Suprapubic skin (tissue), 4 donors: ENCODE results near the gene PON3. TPM values are rescaled to one million over a fixed set of nuclear protein-coding genes. Genes with fewer than 3 reads are reported as not detected.

Experiments
- DNase-seq, 2 donors: peaks; one replicate each; pipeline ENCODE4 v3.0.0-alpha.2; 2019; ENCODE audit warnings: low spot score in 2 of 2
- H3K27ac ChIP-seq: fragments of 200-600 bp; sonication (generic); one replicate; pipeline ENCODE4 v1.5.1; 2019
- H3K27me3 ChIP-seq: fragments of 200-600 bp; sonication (generic); one replicate; pipeline ENCODE4 v1.5.1; 2019
- H3K36me3 ChIP-seq: fragments of 200-600 bp; sonication (generic); one replicate; pipeline ENCODE4 v1.5.1; 2019
- H3K4me1 ChIP-seq: fragments of 200-600 bp; sonication (generic); one replicate; pipeline ENCODE4 v1.5.1; 2019
- H3K4me3 ChIP-seq: fragments of 200-600 bp; sonication (generic); one replicate; pipeline ENCODE4 v1.5.1; 2019; ENCODE audit warnings: mild to moderate bottlenecking
- H3K9me3 ChIP-seq: fragments of 200-600 bp; sonication (generic); one replicate; pipeline ENCODE4 v1.5.1; 2019
- EP300 ChIP-seq: sonication (generic); formaldehyde crosslinking; IDR thresholded peaks from one replicate; pipeline ENCODE4 v1.6.1; 2017; ENCODE audit warnings: antibody characterized with exemption
- POLR2A ChIP-seq, 2 donors: fragments of 450-650 bp; IDR thresholded peaks; one replicate each; pipeline ENCODE4 v1.6.1; 2017; ENCODE audit warnings: antibody characterized with exemption in 2 of 2, mild to moderate bottlenecking in 2 of 2, moderate library complexity in 2 of 2
- POLR2AphosphoS5 ChIP-seq, 3 donors: sonication (generic); formaldehyde crosslinking; IDR thresholded peaks; one replicate each; pipeline ENCODE4 v1.6.1; 2017; ENCODE audit warnings: antibody characterized with exemption in 3 of 3
- WGBS: methylation state at CpG from one replicate; pipeline ENCODE4 v1.1.5; 2018; 5-methylcytosine and 5-hydroxymethylcytosine counted together
- total RNA-seq, 4 donors: library from RNA; depleted of rRNA; stranded (reverse); fragments of >200 nt; gene quantifications; one replicate each; pipeline ENCODE4 v1.1.0, GENCODE V29; 2016
- TF ChIP-seq, protein P1 (sequence below), 2 donors: fragments of 200-600 bp in 1 of 2; fragments of 450-650 bp in 1 of 2; sonication (generic) in 1 of 2; IDR thresholded peaks; one replicate each; pipeline ENCODE4 v1.5.1; 2016 to 2019; ENCODE audit warnings: antibody characterized with exemption in 2 of 2, mild to moderate bottlenecking in 1 of 2, moderate library complexity in 1 of 2

PON3 gene
- 10 to 100 TPM in 3 of 4 donors, 1 to 10 TPM in 1; 2.9 to 14.5 (median 11.7) TPM for total RNA-seq

- peaks cover 12% of the 10 kb centered on the region for H3K4me1 ChIP-seq
- no peak for TF ChIP-seq EP300
- no peak for TF ChIP-seq POLR2A (IDR thresholded peaks at IDR 0.05)
- peak within 1 kb of the TSS; percentile 65 for H3K4me3 ChIP-seq
- WGBS: 7% methylated on average over 45 of the region's 68 CpGs
- DNase-seq: no peak
- no peaks in the 10 kb centered on the region for H3K36me3 ChIP-seq
- no peaks in the 10 kb centered on the region for H3K9me3 ChIP-seq
- H3K27ac ChIP-seq: no peak within 1 kb of the TSS
- no peaks in the 10 kb centered on the region for H3K27me3 ChIP-seq
Observed at GRCh38 chr7:95396136-95397032, at the start of gene PON3. TSS of gene PON3 (minus strand) at chr7:95396375. CDS start at chr7:95396350, 25 bp downstream.

GRCh38 chr7:95444796-95445195 is 48.6 kb upstream of the PON3 start:
- no peaks in the 10 kb centered on the region for H3K36me3 ChIP-seq
- whole genome bisulfite sequencing: 72% methylated on average over 2 of the region's 2 CpGs
- H3K27ac ChIP-seq: no peak overlapping the region
- no peaks in the 10 kb centered on the region for H3K4me1 ChIP-seq
- H3K27me3 ChIP-seq: no peaks in the 10 kb centered on the region
- H3K9me3 ChIP-seq: no peaks in the 10 kb centered on the region
- TF ChIP-seq POLR2AphosphoS5 (IDR thresholded peaks at IDR 0.05) (no peak), EP300 (no peak)
- TF ChIP-seq, protein P1, sequence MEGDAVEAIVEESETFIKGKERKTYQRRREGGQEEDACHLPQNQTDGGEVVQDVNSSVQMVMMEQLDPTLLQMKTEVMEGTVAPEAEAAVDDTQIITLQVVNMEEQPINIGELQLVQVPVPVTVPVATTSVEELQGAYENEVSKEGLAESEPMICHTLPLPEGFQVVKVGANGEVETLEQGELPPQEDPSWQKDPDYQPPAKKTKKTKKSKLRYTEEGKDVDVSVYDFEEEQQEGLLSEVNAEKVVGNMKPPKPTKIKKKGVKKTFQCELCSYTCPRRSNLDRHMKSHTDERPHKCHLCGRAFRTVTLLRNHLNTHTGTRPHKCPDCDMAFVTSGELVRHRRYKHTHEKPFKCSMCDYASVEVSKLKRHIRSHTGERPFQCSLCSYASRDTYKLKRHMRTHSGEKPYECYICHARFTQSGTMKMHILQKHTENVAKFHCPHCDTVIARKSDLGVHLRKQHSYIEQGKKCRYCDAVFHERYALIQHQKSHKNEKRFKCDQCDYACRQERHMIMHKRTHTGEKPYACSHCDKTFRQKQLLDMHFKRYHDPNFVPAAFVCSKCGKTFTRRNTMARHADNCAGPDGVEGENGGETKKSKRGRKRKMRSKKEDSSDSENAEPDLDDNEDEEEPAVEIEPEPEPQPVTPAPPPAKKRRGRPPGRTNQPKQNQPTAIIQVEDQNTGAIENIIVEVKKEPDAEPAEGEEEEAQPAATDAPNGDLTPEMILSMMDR (IDR thresholded peaks at IDR 0.05): no peak
- no peak overlapping the region for H3K4me3 ChIP-seq
- no peak for DNase-seq

DNA sequence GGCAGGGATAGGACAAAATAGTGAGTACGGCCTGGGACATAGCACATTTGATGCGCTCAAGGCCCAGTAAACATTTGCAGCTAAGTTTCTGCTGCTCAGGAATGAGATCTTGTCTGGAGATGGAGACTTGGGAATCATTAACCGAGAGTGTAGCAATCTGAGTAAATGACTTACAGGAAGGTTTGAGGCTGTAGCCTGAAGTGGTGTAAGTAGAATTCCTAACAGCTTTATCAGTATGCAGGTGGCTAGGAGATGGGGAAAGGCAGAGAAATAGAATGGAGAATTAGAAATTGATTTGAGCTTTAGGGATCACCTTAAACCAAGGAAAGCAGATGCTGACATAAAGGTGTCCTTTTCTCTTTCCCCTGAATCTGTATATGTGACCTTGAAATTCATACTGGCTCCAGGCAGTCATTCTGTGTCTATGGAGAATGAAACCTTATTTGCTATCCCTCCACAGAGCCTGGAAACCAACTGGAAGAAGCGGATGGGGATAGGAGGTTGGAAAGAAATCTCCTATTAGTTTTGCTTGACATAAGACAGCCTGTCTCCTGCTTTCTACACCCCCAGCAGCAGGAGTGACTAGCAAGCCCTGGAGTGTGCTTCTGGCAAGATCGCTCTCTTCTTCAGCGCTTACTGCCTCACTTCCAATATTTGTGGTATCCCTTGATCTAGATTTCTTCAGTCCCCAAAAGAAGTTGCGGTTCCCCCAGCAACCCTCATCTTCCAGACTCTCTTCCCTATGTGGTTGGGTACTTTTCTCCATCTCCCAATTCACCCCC is 45.1 kb upstream of the PON3 start:
- Histone ChIP-seq H3K4me3 (no peak overlapping the region), H3K9me3 (no peaks in the 10 kb centered on the region), H3K4me1 (peaks cover 3% of the 10 kb centered on the region), H3K36me3 (no peaks in the 10 kb centered on the region), H3K27ac (no peak overlapping the region), H3K27me3 (no peaks in the 10 kb centered on the region)
- 82% methylated on average over 7 of the region's 7 CpGs for WGBS
- TF ChIP-seq, protein P1 (IDR thresholded peaks at IDR 0.05): no peak
- TF ChIP-seq POLR2AphosphoS5 (IDR thresholded peaks at IDR 0.05) (no peak), POLR2A (IDR thresholded peaks at IDR 0.05) (no peak), EP300 (no peak)
- DNase-seq: no peak

- TF ChIP-seq POLR2AphosphoS5 (IDR thresholded peaks at IDR 0.05) (no peak), EP300 (no peak), POLR2A (IDR thresholded peaks at IDR 0.05) (no peak)
- TF ChIP-seq, protein P1 (IDR thresholded peaks at IDR 0.05): no peak
- Histone ChIP-seq H3K27ac (no peak overlapping the region), H3K4me1 (peaks cover 3% of the 10 kb centered on the region), H3K4me3 (no peak overlapping the region), H3K36me3 (no peaks in the 10 kb centered on the region), H3K9me3 (no peaks in the 10 kb centered on the region), H3K27me3 (no peaks in the 10 kb centered on the region)
- DNase-seq: no peak
- WGBS: 97% methylated on average over 3 of the region's 3 CpGs
Observed at GRCh38 chr7:95440394-95441038, 44.3 kb upstream of the PON3 start.

DNA sequence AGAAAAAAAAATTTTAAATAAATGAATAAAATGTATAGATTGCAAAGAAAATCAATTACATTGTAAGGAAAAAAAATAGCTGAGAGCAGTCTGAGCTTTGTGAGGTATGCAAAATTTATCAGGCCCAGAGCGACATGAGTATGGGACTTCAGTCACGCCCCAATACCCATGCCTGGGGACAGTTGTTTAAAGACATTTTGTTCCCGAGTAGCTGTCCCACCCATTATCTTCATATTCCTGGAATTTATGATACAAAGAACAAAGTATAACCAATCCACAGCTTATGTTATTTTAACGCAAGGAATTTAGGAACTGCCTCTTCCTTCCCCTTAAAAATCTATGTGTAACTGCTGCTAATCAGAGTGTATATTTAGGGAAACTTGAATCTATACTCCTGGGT is 40.2 kb upstream of the PON3 start:
- 73% methylated on average over 4 of the region's 4 CpGs for WGBS
- Histone ChIP-seq H3K9me3 (no peaks in the 10 kb centered on the region), H3K27ac (no peak overlapping the region), H3K4me1 (peaks cover 18% of the 10 kb centered on the region), H3K27me3 (no peaks in the 10 kb centered on the region), H3K4me3 (no peak overlapping the region), H3K36me3 (no peaks in the 10 kb centered on the region)
- TF ChIP-seq POLR2AphosphoS5 (IDR thresholded peaks at IDR 0.05): no peak
- TF ChIP-seq, protein P1 (IDR thresholded peaks at IDR 0.05): no peak
- TF ChIP-seq POLR2A (IDR thresholded peaks at IDR 0.05): no peak
- no peak for TF ChIP-seq EP300
- DNase-seq: no peak
